ENCODE data around the gene FFAR3.
"Not testable (repeated sequence)": the region's sequence is repeated elsewhere in the genome, so short reads cannot be mapped to it uniquely, and the experiment has no call there.

FFAR3 gene

GRCh38 chr19:35362261-35363000, 4.2 kb downstream of the FFAR3 start:
- no peak for ATAC-seq (replicated peaks)
- Mint-ChIP-seq H3K27ac (no peak overlapping the region), H3K36me3 (ENCODE audit: insufficient read depth) (no peaks in the 10 kb centered on the region), H3K9me3 (no peaks in the 10 kb centered on the region), H3K4me1 (ENCODE audit: low read depth in 2 of 2) (peaks cover 0 to 7% of the 10 kb centered on the region in 2 donors), H3K4me3 (no peak overlapping the region), H3K27me3 (peaks cover 56 to 69% of the 10 kb centered on the region in 2 donors)
- no peak for DNase-seq

GRCh38 chr19:35363001-35363590, 4.8 kb downstream of the FFAR3 start:
- no peaks in the 10 kb centered on the region for H3K36me3 Mint-ChIP-seq (ENCODE audit: insufficient read depth)
- H3K4me1 Mint-ChIP-seq (ENCODE audit: low read depth in 2 of 2), result peaks cover 0 to 4% of the 10 kb centered on the region in 2 donors
- DNase-seq, result no peak
- ATAC-seq (replicated peaks), result no peak
- no peak overlapping the region for H3K4me3 Mint-ChIP-seq
- no peaks in the 10 kb centered on the region for H3K9me3 Mint-ChIP-seq
- peaks cover 55 to 69% of the 10 kb centered on the region in 2 donors for H3K27me3 Mint-ChIP-seq
- no peak overlapping the region for H3K27ac Mint-ChIP-seq

GRCh38 chr19:35363711-35364425, 5.6 kb downstream of the FFAR3 start:
- ATAC-seq (replicated peaks) (no peak), DNase-seq (no peak)
- no peaks in the 10 kb centered on the region for H3K36me3 Mint-ChIP-seq (ENCODE audit: insufficient read depth)
- no peak overlapping the region for H3K4me3 Mint-ChIP-seq
- no peaks in the 10 kb centered on the region for H3K9me3 Mint-ChIP-seq
- no peaks in the 10 kb centered on the region for H3K4me1 Mint-ChIP-seq (ENCODE audit: low read depth in 2 of 2)
- H3K27ac Mint-ChIP-seq, result peak overlapping the region in 1 of 2 donors; percentile 87
- H3K27me3 Mint-ChIP-seq, result peaks cover 52 to 66% of the 10 kb centered on the region in 2 donors

GRCh38 chr19:35365303-35365702, 7.0 kb downstream of the FFAR3 start:
- H3K27me3 Mint-ChIP-seq, result peaks cover 52 to 76% of the 10 kb centered on the region in 2 donors
- H3K4me3 Mint-ChIP-seq, result no peak overlapping the region
- no peaks in the 10 kb centered on the region for H3K9me3 Mint-ChIP-seq
- DNase-seq (no peak), ATAC-seq (replicated peaks) (no peak)
- H3K27ac Mint-ChIP-seq, result no peak overlapping the region
- H3K36me3 Mint-ChIP-seq (ENCODE audit: insufficient read depth), result no peaks in the 10 kb centered on the region
- no peaks in the 10 kb centered on the region for H3K4me1 Mint-ChIP-seq (ENCODE audit: low read depth in 2 of 2)

- H3K4me3 Mint-ChIP-seq, result no peak overlapping the region
- no peaks in the 10 kb centered on the region for H3K36me3 Mint-ChIP-seq (ENCODE audit: insufficient read depth)
- ATAC-seq (replicated peaks) (no peak), DNase-seq (no peak)
- no peaks in the 10 kb centered on the region for H3K9me3 Mint-ChIP-seq
- peaks cover 0 to 2% of the 10 kb centered on the region in 2 donors for H3K4me1 Mint-ChIP-seq (ENCODE audit: low read depth in 2 of 2)
- H3K27ac Mint-ChIP-seq, result no peak overlapping the region
- H3K27me3 Mint-ChIP-seq, result peaks cover 28 to 55% of the 10 kb centered on the region in 2 donors
These were observed 10.1 kb downstream of the FFAR3 start for GRCh38 chr19:35368378-35368777.

GRCh38 chr19:35369522-35369921, 11.3 kb downstream of the FFAR3 start:
- Mint-ChIP-seq H3K36me3 (ENCODE audit: insufficient read depth) (no peaks in the 10 kb centered on the region), H3K27ac (no peak overlapping the region), H3K4me1 (ENCODE audit: low read depth in 2 of 2) (peaks cover 0 to 2% of the 10 kb centered on the region in 2 donors), H3K27me3 (peaks cover 19 to 44% of the 10 kb centered on the region in 2 donors), H3K4me3 (no peak overlapping the region), H3K9me3 (no peaks in the 10 kb centered on the region)
- no peak for DNase-seq
- ATAC-seq (replicated peaks), result no peak

- H3K27ac Mint-ChIP-seq, result no peak within 1 kb of the TSS
- H3K4me3 Mint-ChIP-seq, result no peak within 1 kb of the TSS
- H3K9me3 Mint-ChIP-seq, result no peaks in the 10 kb centered on the region
- no peaks in the 10 kb centered on the region for H3K36me3 Mint-ChIP-seq (ENCODE audit: insufficient read depth)
- H3K4me1 Mint-ChIP-seq (ENCODE audit: low read depth in 2 of 2), result peaks cover 0 to 2% of the 10 kb centered on the region in 2 donors
- ATAC-seq (replicated peaks), result no peak
- H3K27me3 Mint-ChIP-seq, result peaks cover 13 to 36% of the 10 kb centered on the region in 2 donors
- DNase-seq, result no peak
These were observed 12.5 kb downstream of the FFAR3 start, which contains the start of gene GPR42 for GRCh38 chr19:35370722-35371121. Gene GPR42 (plus strand): TSS chr19:35371068. CDS start chr19:35371360, 292 bp downstream.

GRCh38 chr19:35373492-35373891, 15.2 kb downstream of the FFAR3 start:
- H3K27ac Mint-ChIP-seq, result peak overlapping the region in 1 of 2 donors; percentile 19
- H3K9me3 Mint-ChIP-seq, result no peaks in the 10 kb centered on the region
- peaks cover 0 to 17% of the 10 kb centered on the region in 2 donors for H3K27me3 Mint-ChIP-seq
- no peaks in the 10 kb centered on the region for H3K36me3 Mint-ChIP-seq (ENCODE audit: insufficient read depth)
- peaks cover 0 to 7% of the 10 kb centered on the region in 2 donors for H3K4me1 Mint-ChIP-seq (ENCODE audit: low read depth in 2 of 2)
- ATAC-seq (replicated peaks) (no peak), DNase-seq (no peak)
- no peak overlapping the region for H3K4me3 Mint-ChIP-seq

- H3K27ac Mint-ChIP-seq, result peak overlapping the region in 1 of 2 donors; percentile 19
- not testable (repeated sequence) for H3K36me3 Mint-ChIP-seq (ENCODE audit: insufficient read depth); DNase-seq; H3K4me3 Mint-ChIP-seq; ATAC-seq (replicated peaks); H3K4me1 Mint-ChIP-seq (ENCODE audit: low read depth in 2 of 2); H3K9me3 Mint-ChIP-seq
- H3K27me3 Mint-ChIP-seq, result peaks cover 0 to 14% of the 10 kb centered on the region in 2 donors
These were observed 15.8 kb downstream of the FFAR3 start for GRCh38 chr19:35374031-35374430.

GRCh38 chr19:35375505-35376307, 17.4 kb downstream of the FFAR3 start:
- ATAC-seq (replicated peaks) (no peak), DNase-seq (no peak)
- Mint-ChIP-seq H3K9me3 (no peaks in the 10 kb centered on the region), H3K36me3 (ENCODE audit: insufficient read depth) (no peaks in the 10 kb centered on the region), H3K4me3 (no peak overlapping the region), H3K4me1 (ENCODE audit: low read depth in 2 of 2) (peaks cover 0 to 5% of the 10 kb centered on the region in 2 donors), H3K27ac (peak overlapping the region in 1 of 2 donors; percentile 68), H3K27me3 (peaks cover 0 to 2% of the 10 kb centered on the region in 2 donors)

GRCh38 chr19:35377656-35378055, 19.4 kb downstream of the FFAR3 start:
- Mint-ChIP-seq H3K27ac (no peak overlapping the region), H3K4me3 (no peak overlapping the region), H3K9me3 (no peaks in the 10 kb centered on the region), H3K36me3 (ENCODE audit: insufficient read depth) (no peaks in the 10 kb centered on the region), H3K4me1 (ENCODE audit: low read depth in 2 of 2) (peaks cover 0 to 5% of the 10 kb centered on the region in 2 donors), H3K27me3 (peaks cover under 1 to 19% of the 10 kb centered on the region in 2 donors)
- DNase-seq (no peak), ATAC-seq (replicated peaks) (no peak)

- H3K4me3 Mint-ChIP-seq, result no peak overlapping the region
- peaks cover 0 to 5% of the 10 kb centered on the region in 2 donors for H3K4me1 Mint-ChIP-seq (ENCODE audit: low read depth in 2 of 2)
- H3K27ac Mint-ChIP-seq, result no peak overlapping the region
- DNase-seq, result no peak
- H3K9me3 Mint-ChIP-seq, result no peaks in the 10 kb centered on the region
- peaks cover 4 to 26% of the 10 kb centered on the region in 2 donors for H3K27me3 Mint-ChIP-seq
- H3K36me3 Mint-ChIP-seq (ENCODE audit: insufficient read depth), result no peaks in the 10 kb centered on the region
- no peak for ATAC-seq (replicated peaks)
These were observed 20.1 kb downstream of the FFAR3 start for GRCh38 chr19:35378356-35378755.

- H3K27ac Mint-ChIP-seq; ATAC-seq (replicated peaks); H3K4me1 Mint-ChIP-seq (ENCODE audit: low read depth in 2 of 2); DNase-seq; H3K4me3 Mint-ChIP-seq; H3K36me3 Mint-ChIP-seq (ENCODE audit: insufficient read depth); H3K9me3 Mint-ChIP-seq: not testable (repeated sequence)
- peaks cover 4 to 32% of the 10 kb centered on the region in 2 donors for H3K27me3 Mint-ChIP-seq
These were observed 21.3 kb downstream of the FFAR3 start for GRCh38 chr19:35379545-35379944.
